ENCODE data around the gene FILIP1L.
"Not testable (repeated sequence)": the region's sequence is repeated elsewhere in the genome, so short reads cannot be mapped to it uniquely, and the experiment has no call there.

The FILIP1L gene

GRCh38 chr3:99848433-99848832, 265.9 kb downstream of the FILIP1L start:
- Histone ChIP-seq H3K4me2 (ENCODE audit: low read length) (no peak overlapping the region), H3K4me3 (ENCODE audit: low read length) (no peak overlapping the region), H3K4me1 (ENCODE audit: control insufficient read depth, insufficient read depth, low read length) (peaks cover 8% of the 10 kb centered on the region), H3K9me3 (replicated peaks; ENCODE audit: low read length) (no peaks in the 10 kb centered on the region), H3K36me3 (ENCODE audit: insufficient read depth, low read length) (peaks cover 12% of the 10 kb centered on the region), H3K27me3 (ENCODE audit: control insufficient read depth, insufficient read depth, low read length) (no peaks in the 10 kb centered on the region), H3K9ac (ENCODE audit: low read depth, low read length) (no peak overlapping the region)

- Histone ChIP-seq H3K36me3 (ENCODE audit: insufficient read depth, low read length) (peaks cover 12% of the 10 kb centered on the region), H3K27me3 (ENCODE audit: control insufficient read depth, insufficient read depth, low read length) (no peaks in the 10 kb centered on the region), H3K9ac (ENCODE audit: low read depth, low read length) (no peak overlapping the region), H3K9me3 (replicated peaks; ENCODE audit: low read length) (no peaks in the 10 kb centered on the region), H3K4me2 (ENCODE audit: low read length) (no peak overlapping the region), H3K4me3 (ENCODE audit: low read length) (no peak overlapping the region), H3K4me1 (ENCODE audit: control insufficient read depth, insufficient read depth, low read length) (peaks cover 9% of the 10 kb centered on the region)
These were observed 267.7 kb downstream of the FILIP1L start for GRCh38 chr3:99846477-99847160.

GRCh38 chr3:99845999-99846398, 268.3 kb downstream of the FILIP1L start:
- peaks cover 12% of the 10 kb centered on the region for H3K36me3 ChIP-seq (ENCODE audit: insufficient read depth, low read length)
- peaks cover 9% of the 10 kb centered on the region for H3K4me1 ChIP-seq (ENCODE audit: control insufficient read depth, insufficient read depth, low read length)
- no peak overlapping the region for H3K9ac ChIP-seq (ENCODE audit: low read depth, low read length)
- no peaks in the 10 kb centered on the region for H3K27me3 ChIP-seq (ENCODE audit: control insufficient read depth, insufficient read depth, low read length)
- H3K9me3 ChIP-seq (replicated peaks; ENCODE audit: low read length) = no peaks in the 10 kb centered on the region
- no peak overlapping the region for H3K4me3 ChIP-seq (ENCODE audit: low read length)
- no peak overlapping the region for H3K4me2 ChIP-seq (ENCODE audit: low read length)

GRCh38 chr3:99845331-99845730, 269.0 kb downstream of the FILIP1L start:
- Histone ChIP-seq H3K27me3 (ENCODE audit: control insufficient read depth, insufficient read depth, low read length) (no peaks in the 10 kb centered on the region), H3K4me1 (ENCODE audit: control insufficient read depth, insufficient read depth, low read length) (peaks cover 9% of the 10 kb centered on the region), H3K9me3 (replicated peaks; ENCODE audit: low read length) (no peaks in the 10 kb centered on the region), H3K36me3 (ENCODE audit: insufficient read depth, low read length) (peaks cover 12% of the 10 kb centered on the region), H3K4me2 (ENCODE audit: low read length) (no peak overlapping the region), H3K9ac (ENCODE audit: low read depth, low read length) (no peak overlapping the region), H3K4me3 (ENCODE audit: low read length) (no peak overlapping the region)

GRCh38 chr3:99843590-99844258, 270.6 kb downstream of the FILIP1L start:
- H3K4me2 ChIP-seq (ENCODE audit: low read length) = peak overlapping the region; percentile 31
- no peaks in the 10 kb centered on the region for H3K36me3 ChIP-seq (ENCODE audit: insufficient read depth, low read length)
- no peaks in the 10 kb centered on the region for H3K9me3 ChIP-seq (replicated peaks; ENCODE audit: low read length)
- peaks cover 9% of the 10 kb centered on the region for H3K4me1 ChIP-seq (ENCODE audit: control insufficient read depth, insufficient read depth, low read length)
- peak overlapping the region; percentile 10 for H3K9ac ChIP-seq (ENCODE audit: low read depth, low read length)
- no peaks in the 10 kb centered on the region for H3K27me3 ChIP-seq (ENCODE audit: control insufficient read depth, insufficient read depth, low read length)
- no peak overlapping the region for H3K4me3 ChIP-seq (ENCODE audit: low read length)

- Histone ChIP-seq H3K36me3 (ENCODE audit: insufficient read depth, low read length) (no peaks in the 10 kb centered on the region), H3K4me2 (ENCODE audit: low read length) (no peak overlapping the region), H3K9ac (ENCODE audit: low read depth, low read length) (peak overlapping the region; percentile 10), H3K4me3 (ENCODE audit: low read length) (no peak overlapping the region), H3K4me1 (ENCODE audit: control insufficient read depth, insufficient read depth, low read length) (peaks cover 9% of the 10 kb centered on the region), H3K27me3 (ENCODE audit: control insufficient read depth, insufficient read depth, low read length) (no peaks in the 10 kb centered on the region), H3K9me3 (replicated peaks; ENCODE audit: low read length) (no peaks in the 10 kb centered on the region)
These were observed 271.3 kb downstream of the FILIP1L start for GRCh38 chr3:99842826-99843589.

GRCh38 chr3:99841949-99842348, 272.4 kb downstream of the FILIP1L start:
- H3K9ac ChIP-seq (ENCODE audit: low read depth, low read length); H3K4me2 ChIP-seq (ENCODE audit: low read length); H3K36me3 ChIP-seq (ENCODE audit: insufficient read depth, low read length); H3K4me1 ChIP-seq (ENCODE audit: control insufficient read depth, insufficient read depth, low read length); H3K9me3 ChIP-seq (replicated peaks; ENCODE audit: low read length); H3K27me3 ChIP-seq (ENCODE audit: control insufficient read depth, insufficient read depth, low read length); H3K4me3 ChIP-seq (ENCODE audit: low read length): not testable (repeated sequence)

GRCh38 chr3:99839613-99840012, 274.7 kb downstream of the FILIP1L start:
- H3K27me3 ChIP-seq (ENCODE audit: control insufficient read depth, insufficient read depth, low read length) = no peaks in the 10 kb centered on the region
- no peak overlapping the region for H3K9ac ChIP-seq (ENCODE audit: low read depth, low read length)
- no peaks in the 10 kb centered on the region for H3K36me3 ChIP-seq (ENCODE audit: insufficient read depth, low read length)
- no peak overlapping the region for H3K4me2 ChIP-seq (ENCODE audit: low read length)
- no peaks in the 10 kb centered on the region for H3K9me3 ChIP-seq (replicated peaks; ENCODE audit: low read length)
- H3K4me3 ChIP-seq (ENCODE audit: low read length) = no peak overlapping the region
- H3K4me1 ChIP-seq (ENCODE audit: control insufficient read depth, insufficient read depth, low read length) = peaks cover 9% of the 10 kb centered on the region

- H3K9ac ChIP-seq (ENCODE audit: low read depth, low read length) = no peak overlapping the region
- H3K4me3 ChIP-seq (ENCODE audit: low read length) = no peak overlapping the region
- H3K4me2 ChIP-seq (ENCODE audit: low read length) = no peak overlapping the region
- H3K4me1 ChIP-seq (ENCODE audit: control insufficient read depth, insufficient read depth, low read length) = peaks cover 4% of the 10 kb centered on the region
- H3K9me3 ChIP-seq (replicated peaks; ENCODE audit: low read length) = no peaks in the 10 kb centered on the region
- H3K36me3 ChIP-seq (ENCODE audit: insufficient read depth, low read length) = no peaks in the 10 kb centered on the region
- H3K27me3 ChIP-seq (ENCODE audit: control insufficient read depth, insufficient read depth, low read length) = no peaks in the 10 kb centered on the region
These were observed 275.5 kb downstream of the FILIP1L start for GRCh38 chr3:99838755-99839154.

GRCh38 chr3:99837715-99838114, 276.6 kb downstream of the FILIP1L start:
- H3K4me1 ChIP-seq (ENCODE audit: control insufficient read depth, insufficient read depth, low read length) = peaks cover 9% of the 10 kb centered on the region
- no peak overlapping the region for H3K9ac ChIP-seq (ENCODE audit: low read depth, low read length)

GRCh38 chr3:99836681-99837080, 277.6 kb downstream of the FILIP1L start:
- no peaks in the 10 kb centered on the region for H3K9me3 ChIP-seq (replicated peaks; ENCODE audit: low read length)
- peaks cover 9% of the 10 kb centered on the region for H3K4me1 ChIP-seq (ENCODE audit: control insufficient read depth, insufficient read depth, low read length)
- no peaks in the 10 kb centered on the region for H3K36me3 ChIP-seq (ENCODE audit: insufficient read depth, low read length)
- no peak overlapping the region for H3K4me3 ChIP-seq (ENCODE audit: low read length)
- no peak overlapping the region for H3K4me2 ChIP-seq (ENCODE audit: low read length)
- H3K27me3 ChIP-seq (ENCODE audit: control insufficient read depth, insufficient read depth, low read length) = no peaks in the 10 kb centered on the region
- H3K9ac ChIP-seq (ENCODE audit: low read depth, low read length) = no peak overlapping the region

More at GRCh38 chr3:99837715-99838114, 276.6 kb downstream of the FILIP1L start:
- Histone ChIP-seq H3K27me3 (ENCODE audit: control insufficient read depth, insufficient read depth, low read length) (no peaks in the 10 kb centered on the region), H3K4me3 (ENCODE audit: low read length) (no peak overlapping the region), H3K36me3 (ENCODE audit: insufficient read depth, low read length) (no peaks in the 10 kb centered on the region), H3K4me2 (ENCODE audit: low read length) (no peak overlapping the region), H3K9me3 (replicated peaks; ENCODE audit: low read length) (no peaks in the 10 kb centered on the region)
